Thoracic aorta (tissue), 2 donors: Measurements from ENCODE around the gene CFTR. TPM values are rescaled to one million over a fixed set of nuclear protein-coding genes. Genes with fewer than 3 reads are reported as not detected.

Experiments
- ATAC-seq: fragments of 150-250 bp; one replicate; pipeline ENCODE4 v1.8.0; 2017; ENCODE audit warnings: low read depth; ENCODE audit not compliant: insufficient number of reproducible peaks, low FRiP score
- DNase-seq: peaks from one replicate; pipeline ENCODE4 v3.0.0-alpha.2; 2020; ENCODE audit warnings: low spot score
- H3K27ac ChIP-seq, 2 donors: fragments of 200-600 bp; sonication (generic); 1 replicate in 1 of 2; 2 replicates in 1 of 2; pipeline ENCODE4 v1.5.1; 2016; ENCODE audit warnings: mild to moderate bottlenecking in 2 of 2, moderate library complexity in 2 of 2
- H3K27me3 ChIP-seq: fragments of 200-600 bp; sonication (generic); replicated peaks from 2 replicates; pipeline ENCODE4 v1.6.0; 2016; ENCODE audit warnings: mild to moderate bottlenecking; ENCODE audit not compliant: insufficient read depth
- H3K36me3 ChIP-seq: fragments of 200-600 bp; sonication (generic); one replicate; pipeline ENCODE4 v1.5.1; 2016
- H3K4me1 ChIP-seq, 2 donors: fragments of 200-600 bp; sonication (generic); 1 replicate in 1 of 2; 2 replicates in 1 of 2; pipeline versions ENCODE4 v1.5.1 to v1.6.0; 2016; ENCODE audit warnings: low read depth in 2 of 2, mild to moderate bottlenecking in 1 of 2; ENCODE audit not compliant: control insufficient read depth in 1 of 2
- H3K4me3 ChIP-seq: fragments of 200-600 bp; sonication (generic); 2 replicates; pipeline ENCODE4 v1.5.1; 2016; ENCODE audit warnings: mild to moderate bottlenecking
- H3K9me3 ChIP-seq: fragments of 200-600 bp; sonication (generic); 2 replicates; pipeline ENCODE4 v1.5.1; 2016
- CTCF ChIP-seq: fragments of 200-600 bp; sonication (generic); IDR thresholded peaks from one replicate; pipeline ENCODE4 v1.5.1; 2019; ENCODE audit warnings: antibody characterized with exemption
- total RNA-seq, 2 donors: library from RNA; depleted of rRNA; stranded (reverse); fragments of >200 nt; gene quantifications; one replicate each; pipeline versions ENCODE4 v1.1.0 to v1.2.3, GENCODE V29; 2016

Gene CFTR
- total RNA-seq, 2 donors from 2014 or later = 0.68 TPM; not detected in 1

GRCh38 chr7:117616694-117617093 is 136.9 kb downstream of the CFTR start:
- TF ChIP-seq CTCF = no peak
- DNase-seq = no peak
- Histone ChIP-seq H3K27ac (no peak overlapping the region), H3K4me1 (no peaks in the 10 kb centered on the region), H3K36me3 (no peaks in the 10 kb centered on the region), H3K4me3 (no peak overlapping the region), H3K27me3 (no peaks in the 10 kb centered on the region), H3K9me3 (no peaks in the 10 kb centered on the region)
- ATAC-seq = no peak

DNA sequence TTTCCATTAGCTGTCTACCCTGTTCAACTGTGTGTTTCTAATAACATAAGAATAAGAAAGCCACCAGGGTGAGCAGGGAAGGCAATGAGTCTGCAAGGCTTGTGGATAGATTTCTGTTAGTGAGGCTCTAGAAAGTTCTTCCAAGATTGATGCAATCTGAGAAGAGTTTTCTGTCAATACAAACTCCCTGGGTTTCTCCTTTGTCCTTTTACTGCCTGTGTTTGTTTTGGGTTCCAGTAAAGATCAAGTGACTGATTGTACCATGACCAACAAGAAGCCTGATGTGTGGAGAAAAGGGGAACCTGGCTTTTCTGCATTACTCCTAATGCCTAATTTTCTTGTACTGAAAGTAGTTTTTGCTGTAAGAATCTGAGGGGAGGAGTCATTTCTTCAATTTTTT is 139.9 kb downstream of the CFTR start:
- no peak for ATAC-seq
- no peak for DNase-seq
- Histone ChIP-seq H3K4me3 (no peak overlapping the region), H3K4me1 (no peaks in the 10 kb centered on the region), H3K9me3 (no peaks in the 10 kb centered on the region), H3K27me3 (no peaks in the 10 kb centered on the region), H3K36me3 (no peaks in the 10 kb centered on the region), H3K27ac (no peak overlapping the region)
- TF ChIP-seq CTCF = no peak

- ATAC-seq (no peak), DNase-seq (no peak)
- H3K4me3 ChIP-seq = no peak overlapping the region
- H3K27ac ChIP-seq = no peak overlapping the region
- no peaks in the 10 kb centered on the region for H3K4me1 ChIP-seq
- no peaks in the 10 kb centered on the region for H3K9me3 ChIP-seq
- no peaks in the 10 kb centered on the region for H3K27me3 ChIP-seq
- no peaks in the 10 kb centered on the region for H3K36me3 ChIP-seq
- TF ChIP-seq CTCF = no peak
Measured at GRCh38 chr7:117621075-117621618, 141.3 kb downstream of the CFTR start.

- no peak for ATAC-seq
- Histone ChIP-seq H3K4me1 (no peaks in the 10 kb centered on the region), H3K27me3 (no peaks in the 10 kb centered on the region), H3K36me3 (no peaks in the 10 kb centered on the region), H3K9me3 (no peaks in the 10 kb centered on the region), H3K4me3 (no peak overlapping the region), H3K27ac (no peak overlapping the region)
- no peak for DNase-seq
- no peak for TF ChIP-seq CTCF
Measured at GRCh38 chr7:117623606-117624005, 143.8 kb downstream of the CFTR start.

GRCh38 chr7:117630501-117630900 is 150.7 kb downstream of the CFTR start:
- no peaks in the 10 kb centered on the region for H3K36me3 ChIP-seq
- no peaks in the 10 kb centered on the region for H3K4me1 ChIP-seq
- no peak overlapping the region for H3K27ac ChIP-seq
- ATAC-seq (no peak), DNase-seq (no peak)
- TF ChIP-seq CTCF = no peak
- no peaks in the 10 kb centered on the region for H3K27me3 ChIP-seq
- H3K4me3 ChIP-seq = no peak overlapping the region
- H3K9me3 ChIP-seq = no peaks in the 10 kb centered on the region
